Measurements from ENCODE around the gene BMF. TPM values are rescaled to one million over a fixed set of nuclear protein-coding genes. Genes with fewer than 3 reads are reported as not detected.

The BMF gene
- total and polyA plus RNA-seq, 4 experiments from 2014 or later = 0.55 to 13.7 (median 7.1) TPM

DNA sequence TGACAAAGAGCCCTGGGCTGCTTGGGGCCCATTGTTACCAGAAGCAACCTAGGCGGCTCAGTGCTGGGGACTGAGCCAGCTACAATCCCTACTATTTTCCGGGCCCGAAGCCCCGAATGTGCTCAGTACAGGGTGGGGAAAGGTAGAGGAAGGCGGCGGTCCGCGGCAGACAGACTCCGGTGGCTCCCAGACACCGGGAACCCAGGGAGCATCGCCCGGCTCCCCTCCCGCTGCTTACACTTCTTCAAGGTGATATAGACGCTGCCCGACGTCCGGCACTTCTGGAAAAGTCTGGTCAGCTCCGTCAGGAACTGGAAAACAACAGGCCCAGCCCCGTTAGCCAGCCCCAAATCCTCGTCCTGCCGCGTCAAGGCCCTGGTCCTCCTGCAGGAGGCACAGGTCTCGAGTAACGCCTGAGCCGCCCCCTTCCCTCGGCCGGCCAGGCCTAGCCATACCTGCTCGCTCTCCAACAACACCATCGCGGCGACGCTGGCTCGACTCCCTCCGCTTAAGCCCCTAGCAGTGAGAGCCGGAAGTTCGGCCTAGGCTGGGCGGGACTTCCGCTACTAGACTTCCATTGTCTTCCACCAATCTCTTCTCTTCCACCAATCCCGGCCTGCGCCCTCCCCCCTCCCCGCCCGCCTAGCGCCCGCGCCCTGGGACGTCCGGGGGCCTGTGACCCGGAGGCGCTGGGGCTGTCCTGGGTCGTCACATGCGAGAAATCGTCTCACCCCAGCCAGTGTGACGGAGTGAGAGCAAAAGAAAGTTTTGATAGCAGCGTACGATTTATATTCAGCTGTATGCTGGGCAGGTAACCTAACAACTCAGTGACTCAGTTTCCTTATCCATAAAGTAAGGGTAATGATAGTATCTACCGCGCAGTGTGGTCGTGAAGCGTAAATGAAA is 69.8 kb downstream of the BMF start, which contains the start of gene SRP14:
Gene SRP14, minus strand, starts transcription at position 544 of the 906 bp plus-strand sequence. Its CDS starts 65 bp downstream, at position 479.
- Mint-ChIP-seq H3K27ac (peak within 1 kb of the TSS; percentile 87 to 99 (median 98)), H3K9me3 (peaks cover 0 to 2% (median 0%) of the 10 kb centered on the region in 8 donors), H3K36me3 (peaks cover 24 to 46% of the 10 kb centered on the region in 2 donors), H3K4me1 (peaks cover 22 to 49% (median 33%) of the 10 kb centered on the region in 4 donors), H3K27me3 (no peaks in the 10 kb centered on the region), H3K4me3 (peak within 1 kb of the TSS; percentile 96 to 100 (median 99))
- Histone ChIP-seq H3K27me3 (ENCODE audit: insufficient read depth, low read length) (no peaks in the 10 kb centered on the region), H3K4me3 (ENCODE audit: low read length in 2 of 2) (peak within 1 kb of the TSS; percentile 42 to 97), H3K36me3 (ENCODE audit: insufficient read depth, low read length) (peaks cover 34% of the 10 kb centered on the region), H3K9me3 (ENCODE audit: control insufficient read depth in 1 of 2, low read length in 2 of 2) (no peaks in the 10 kb centered on the region), H3K4me1 (ENCODE audit: insufficient read depth, low read length) (peaks cover 24% of the 10 kb centered on the region), H3K27ac (ENCODE audit: low read depth, low read length) (peak within 1 kb of the TSS; percentile 98)
- POLR2A ChIA-PET (ENCODE audit: partially characterized antibody) = interaction anchor here (0.8 to 6.2 kb wide), 8 partner anchors 10 to 284 kb away, joined by 3 to 48 read pairs (median 4); partner anchors contain the start of genes BMF, FSIP1, INAFM2 and PLCB2
- intact Hi-C loops (cut with micrococcal nuclease) = loop anchor here (1.0 to 2.0 kb wide), 4 partner anchors 70 to 257 kb away; partner anchors contain the start of genes BMF, EIF2AK4 and FSIP1
- DNase-seq = peak; percentile 89 to 95 (median 90)
- CTCF ChIA-PET (ENCODE audit: partially characterized antibody) = interaction anchor here (0.7 to 7.5 kb wide), 8 partner anchors 9 to 241 kb away, joined by 3 to 47 read pairs (median 10); no protein-coding TSS in a partner anchor

DNA sequence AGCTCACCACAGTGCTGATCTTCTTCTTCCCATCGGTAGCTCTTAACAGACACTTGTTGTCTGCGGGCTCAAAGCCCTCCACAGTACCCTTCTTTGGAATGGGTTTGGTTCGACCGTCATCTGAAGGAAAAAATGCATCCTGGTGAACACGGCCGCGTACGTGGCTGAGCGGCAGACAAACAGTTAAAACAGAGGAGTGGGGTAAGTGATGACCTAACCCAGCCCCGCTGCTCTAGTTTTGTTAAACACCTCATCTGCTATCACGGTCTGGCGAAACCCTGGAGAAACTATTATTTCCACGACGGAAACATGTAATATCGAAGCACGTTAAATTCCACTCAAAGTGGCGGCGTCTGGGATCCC is 70.4 kb downstream of the BMF start:
- H3K27me3 ChIP-seq (ENCODE audit: insufficient read depth, low read length) = no peaks in the 10 kb centered on the region
- H3K4me3 ChIP-seq (ENCODE audit: low read length in 2 of 2) = peak overlapping the region; percentile 42 to 97
- peak overlapping the region; percentile 98 for H3K27ac ChIP-seq (ENCODE audit: low read depth, low read length)
- H3K9me3 ChIP-seq (ENCODE audit: control insufficient read depth in 1 of 2, low read length in 2 of 2) = no peaks in the 10 kb centered on the region
- peaks cover 34% of the 10 kb centered on the region for H3K36me3 ChIP-seq (ENCODE audit: insufficient read depth, low read length)
- Mint-ChIP-seq H3K9me3 (peaks cover 0 to 2% (median 0%) of the 10 kb centered on the region in 8 donors), H3K4me3 (peak overlapping the region; percentile 96 to 100 (median 99)), H3K27ac (peak overlapping the region; percentile 87 to 99 (median 98)), H3K27me3 (no peaks in the 10 kb centered on the region), H3K4me1 (peaks cover 22 to 49% (median 33%) of the 10 kb centered on the region in 4 donors), H3K36me3 (peaks cover 24 to 47% of the 10 kb centered on the region in 2 donors)
- CTCF ChIA-PET (ENCODE audit: partially characterized antibody) = interaction anchor here (0.9 to 7.5 kb wide), 4 partner anchors 10 to 236 kb away, joined by 3 to 47 read pairs (median 32); no protein-coding TSS in a partner anchor
- POLR2A ChIA-PET (ENCODE audit: partially characterized antibody) = interaction anchor here (0.7 to 6.2 kb wide), 6 partner anchors 10 to 453 kb away, joined by 3 to 48 read pairs (median 10); partner anchors contain the start of genes BMF and PLCB2
- DNase-seq = peak in 1 of 5 donors; percentile 17
- intact Hi-C loops (cut with micrococcal nuclease) = loop anchor here (2.0 kb wide), 2 partner anchors 71 to 103 kb away; partner anchors contain the start of genes BMF and EIF2AK4
- H3K4me1 ChIP-seq (ENCODE audit: insufficient read depth, low read length) = peaks cover 24% of the 10 kb centered on the region

Other genes with a start within 250 kb of the BMF start
- not detected for gene GPR176, start 188.6 kb downstream of the BMF start, total RNA-seq
- not detected for gene GPR176, start 188.6 kb downstream of the BMF start, polyA plus RNA-seq
- 10 to 100 TPM; 13.4 to 13.8 TPM for gene EIF2AK4, start 174.8 kb downstream of the BMF start, total RNA-seq
- gene EIF2AK4, start 174.8 kb downstream of the BMF start, polyA plus RNA-seq = 10 to 100 TPM; 18.5 to 21.5 TPM
- 100 to 1,000 TPM; 118 to 120 TPM for gene SRP14, start 69.7 kb downstream of the BMF start, total RNA-seq
- 1,000 to 10,000 TPM in 1 of 2 donors, 100 to 1,000 TPM in 1; 773 to 1,035 TPM for gene SRP14, start 69.7 kb downstream of the BMF start, polyA plus RNA-seq
- gene BUB1B, start 52.2 kb upstream of the BMF start, total RNA-seq = under 1 TPM; 0.55 to 0.89 TPM
- under 1 TPM in 1 of 2 donors, not detected in 1; 0.40 TPM for gene BUB1B, start 52.2 kb upstream of the BMF start, polyA plus RNA-seq
- under 1 TPM in 1 of 2 experiments, not detected in 1; 0.67 TPM for gene PAK6, start 130.2 kb upstream of the BMF start, total RNA-seq
- gene PAK6, start 130.2 kb upstream of the BMF start, polyA plus RNA-seq = 1 to 10 TPM in 1 of 2 donors, under 1 TPM in 1; 0.53 to 1.7 TPM
- not detected for gene ANKRD63, start 174.2 kb upstream of the BMF start, total RNA-seq
- not detected for gene ANKRD63, start 174.2 kb upstream of the BMF start, polyA plus RNA-seq
- gene PLCB2, start 199.1 kb upstream of the BMF start, total RNA-seq = 100 to 1,000 TPM; 211 to 219 TPM
- gene PLCB2, start 199.1 kb upstream of the BMF start, polyA plus RNA-seq = 10 to 100 TPM; 22.6 to 37.5 TPM
- gene INAFM2, start 214.8 kb upstream of the BMF start, total RNA-seq = 1 to 10 TPM; 7.2 to 7.5 TPM
- 1 to 10 TPM in 1 of 2 donors, under 1 TPM in 1; 0.08 to 2.8 TPM for gene INAFM2, start 214.8 kb upstream of the BMF start, polyA plus RNA-seq
- 1 to 10 TPM; 2.6 to 5.1 TPM for gene CCDC9B, start 232.1 kb upstream of the BMF start, total RNA-seq
- under 1 TPM in 1 of 2 donors, not detected in 1; 0.53 TPM for gene CCDC9B, start 232.1 kb upstream of the BMF start, polyA plus RNA-seq
- not detected for gene PHGR1, start 242.2 kb upstream of the BMF start, total RNA-seq
- not detected for gene PHGR1, start 242.2 kb upstream of the BMF start, polyA plus RNA-seq
- under 1 TPM; 0.03 to 0.23 TPM for gene DISP2, start 249.3 kb upstream of the BMF start, total RNA-seq
- gene DISP2, start 249.3 kb upstream of the BMF start, polyA plus RNA-seq = under 1 TPM in 1 of 2 donors, not detected in 1; 0.05 TPM

Data from CD4-positive, alpha-beta memory T cell (primary cell).